ENCODE measurements around the gene TDRD12.
"Not testable (repeated sequence)": the region's sequence is repeated elsewhere in the genome, so short reads cannot be mapped to it uniquely, and the experiment has no call there.

DNA sequence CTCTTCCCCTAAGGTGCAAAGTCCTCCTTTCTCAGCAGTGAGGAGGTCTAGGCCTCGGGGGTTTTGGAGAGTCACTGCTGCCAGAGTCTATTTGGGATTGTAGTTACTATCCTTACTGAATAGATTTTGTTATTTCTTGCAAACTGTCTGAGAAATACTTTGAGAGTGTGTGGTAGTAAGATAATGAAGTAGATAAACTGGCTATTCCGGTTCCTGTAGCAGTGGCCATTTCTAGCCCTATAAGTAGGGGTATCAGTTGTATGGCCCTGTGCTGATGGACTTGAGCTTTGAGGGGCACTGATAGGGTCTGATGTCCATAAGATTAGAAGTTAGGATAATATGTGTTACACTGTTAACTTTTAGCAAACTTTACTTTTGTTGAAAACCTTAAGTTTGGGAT lies 25.3 kb upstream of the TDRD12 start:
- TF ChIP-seq, protein P1, sequence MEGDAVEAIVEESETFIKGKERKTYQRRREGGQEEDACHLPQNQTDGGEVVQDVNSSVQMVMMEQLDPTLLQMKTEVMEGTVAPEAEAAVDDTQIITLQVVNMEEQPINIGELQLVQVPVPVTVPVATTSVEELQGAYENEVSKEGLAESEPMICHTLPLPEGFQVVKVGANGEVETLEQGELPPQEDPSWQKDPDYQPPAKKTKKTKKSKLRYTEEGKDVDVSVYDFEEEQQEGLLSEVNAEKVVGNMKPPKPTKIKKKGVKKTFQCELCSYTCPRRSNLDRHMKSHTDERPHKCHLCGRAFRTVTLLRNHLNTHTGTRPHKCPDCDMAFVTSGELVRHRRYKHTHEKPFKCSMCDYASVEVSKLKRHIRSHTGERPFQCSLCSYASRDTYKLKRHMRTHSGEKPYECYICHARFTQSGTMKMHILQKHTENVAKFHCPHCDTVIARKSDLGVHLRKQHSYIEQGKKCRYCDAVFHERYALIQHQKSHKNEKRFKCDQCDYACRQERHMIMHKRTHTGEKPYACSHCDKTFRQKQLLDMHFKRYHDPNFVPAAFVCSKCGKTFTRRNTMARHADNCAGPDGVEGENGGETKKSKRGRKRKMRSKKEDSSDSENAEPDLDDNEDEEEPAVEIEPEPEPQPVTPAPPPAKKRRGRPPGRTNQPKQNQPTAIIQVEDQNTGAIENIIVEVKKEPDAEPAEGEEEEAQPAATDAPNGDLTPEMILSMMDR (conservative IDR thresholded peaks at IDR 0.05; ENCODE audit: low read depth in 2 of 2), result not testable (repeated sequence)
- not testable (repeated sequence) for TF ChIP-seq POLR2AphosphoS5 (IDR thresholded peaks at IDR 0.05; ENCODE audit: low read depth); EZH2 (IDR thresholded peaks at IDR 0.05; ENCODE audit: low read depth, unreplicated experiment); CREB1 (CRISPR knock-in tag; IDR thresholded peaks at IDR 0.05; ENCODE audit: low read depth); JUNB (IDR thresholded peaks at IDR 0.05; ENCODE audit: unreplicated experiment); EZH2phosphoT487 (IDR thresholded peaks at IDR 0.05; ENCODE audit: unreplicated experiment); ZNF331 (CRISPR knock-in tag; IDR thresholded peaks at IDR 0.05; ENCODE audit: low read depth); STAT1 (IDR thresholded peaks at IDR 0.05; ENCODE audit: unreplicated experiment); ZNF114 (CRISPR knock-in tag; IDR thresholded peaks at IDR 0.05)
- TF ChIP-seq, protein P2, sequence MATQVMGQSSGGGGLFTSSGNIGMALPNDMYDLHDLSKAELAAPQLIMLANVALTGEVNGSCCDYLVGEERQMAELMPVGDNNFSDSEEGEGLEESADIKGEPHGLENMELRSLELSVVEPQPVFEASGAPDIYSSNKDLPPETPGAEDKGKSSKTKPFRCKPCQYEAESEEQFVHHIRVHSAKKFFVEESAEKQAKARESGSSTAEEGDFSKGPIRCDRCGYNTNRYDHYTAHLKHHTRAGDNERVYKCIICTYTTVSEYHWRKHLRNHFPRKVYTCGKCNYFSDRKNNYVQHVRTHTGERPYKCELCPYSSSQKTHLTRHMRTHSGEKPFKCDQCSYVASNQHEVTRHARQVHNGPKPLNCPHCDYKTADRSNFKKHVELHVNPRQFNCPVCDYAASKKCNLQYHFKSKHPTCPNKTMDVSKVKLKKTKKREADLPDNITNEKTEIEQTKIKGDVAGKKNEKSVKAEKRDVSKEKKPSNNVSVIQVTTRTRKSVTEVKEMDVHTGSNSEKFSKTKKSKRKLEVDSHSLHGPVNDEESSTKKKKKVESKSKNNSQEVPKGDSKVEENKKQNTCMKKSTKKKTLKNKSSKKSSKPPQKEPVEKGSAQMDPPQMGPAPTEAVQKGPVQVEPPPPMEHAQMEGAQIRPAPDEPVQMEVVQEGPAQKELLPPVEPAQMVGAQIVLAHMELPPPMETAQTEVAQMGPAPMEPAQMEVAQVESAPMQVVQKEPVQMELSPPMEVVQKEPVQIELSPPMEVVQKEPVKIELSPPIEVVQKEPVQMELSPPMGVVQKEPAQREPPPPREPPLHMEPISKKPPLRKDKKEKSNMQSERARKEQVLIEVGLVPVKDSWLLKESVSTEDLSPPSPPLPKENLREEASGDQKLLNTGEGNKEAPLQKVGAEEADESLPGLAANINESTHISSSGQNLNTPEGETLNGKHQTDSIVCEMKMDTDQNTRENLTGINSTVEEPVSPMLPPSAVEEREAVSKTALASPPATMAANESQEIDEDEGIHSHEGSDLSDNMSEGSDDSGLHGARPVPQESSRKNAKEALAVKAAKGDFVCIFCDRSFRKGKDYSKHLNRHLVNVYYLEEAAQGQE (IDR thresholded peaks at IDR 0.05; ENCODE audit: unreplicated experiment), result not testable (repeated sequence)
- TF ChIP-seq, protein P3, sequence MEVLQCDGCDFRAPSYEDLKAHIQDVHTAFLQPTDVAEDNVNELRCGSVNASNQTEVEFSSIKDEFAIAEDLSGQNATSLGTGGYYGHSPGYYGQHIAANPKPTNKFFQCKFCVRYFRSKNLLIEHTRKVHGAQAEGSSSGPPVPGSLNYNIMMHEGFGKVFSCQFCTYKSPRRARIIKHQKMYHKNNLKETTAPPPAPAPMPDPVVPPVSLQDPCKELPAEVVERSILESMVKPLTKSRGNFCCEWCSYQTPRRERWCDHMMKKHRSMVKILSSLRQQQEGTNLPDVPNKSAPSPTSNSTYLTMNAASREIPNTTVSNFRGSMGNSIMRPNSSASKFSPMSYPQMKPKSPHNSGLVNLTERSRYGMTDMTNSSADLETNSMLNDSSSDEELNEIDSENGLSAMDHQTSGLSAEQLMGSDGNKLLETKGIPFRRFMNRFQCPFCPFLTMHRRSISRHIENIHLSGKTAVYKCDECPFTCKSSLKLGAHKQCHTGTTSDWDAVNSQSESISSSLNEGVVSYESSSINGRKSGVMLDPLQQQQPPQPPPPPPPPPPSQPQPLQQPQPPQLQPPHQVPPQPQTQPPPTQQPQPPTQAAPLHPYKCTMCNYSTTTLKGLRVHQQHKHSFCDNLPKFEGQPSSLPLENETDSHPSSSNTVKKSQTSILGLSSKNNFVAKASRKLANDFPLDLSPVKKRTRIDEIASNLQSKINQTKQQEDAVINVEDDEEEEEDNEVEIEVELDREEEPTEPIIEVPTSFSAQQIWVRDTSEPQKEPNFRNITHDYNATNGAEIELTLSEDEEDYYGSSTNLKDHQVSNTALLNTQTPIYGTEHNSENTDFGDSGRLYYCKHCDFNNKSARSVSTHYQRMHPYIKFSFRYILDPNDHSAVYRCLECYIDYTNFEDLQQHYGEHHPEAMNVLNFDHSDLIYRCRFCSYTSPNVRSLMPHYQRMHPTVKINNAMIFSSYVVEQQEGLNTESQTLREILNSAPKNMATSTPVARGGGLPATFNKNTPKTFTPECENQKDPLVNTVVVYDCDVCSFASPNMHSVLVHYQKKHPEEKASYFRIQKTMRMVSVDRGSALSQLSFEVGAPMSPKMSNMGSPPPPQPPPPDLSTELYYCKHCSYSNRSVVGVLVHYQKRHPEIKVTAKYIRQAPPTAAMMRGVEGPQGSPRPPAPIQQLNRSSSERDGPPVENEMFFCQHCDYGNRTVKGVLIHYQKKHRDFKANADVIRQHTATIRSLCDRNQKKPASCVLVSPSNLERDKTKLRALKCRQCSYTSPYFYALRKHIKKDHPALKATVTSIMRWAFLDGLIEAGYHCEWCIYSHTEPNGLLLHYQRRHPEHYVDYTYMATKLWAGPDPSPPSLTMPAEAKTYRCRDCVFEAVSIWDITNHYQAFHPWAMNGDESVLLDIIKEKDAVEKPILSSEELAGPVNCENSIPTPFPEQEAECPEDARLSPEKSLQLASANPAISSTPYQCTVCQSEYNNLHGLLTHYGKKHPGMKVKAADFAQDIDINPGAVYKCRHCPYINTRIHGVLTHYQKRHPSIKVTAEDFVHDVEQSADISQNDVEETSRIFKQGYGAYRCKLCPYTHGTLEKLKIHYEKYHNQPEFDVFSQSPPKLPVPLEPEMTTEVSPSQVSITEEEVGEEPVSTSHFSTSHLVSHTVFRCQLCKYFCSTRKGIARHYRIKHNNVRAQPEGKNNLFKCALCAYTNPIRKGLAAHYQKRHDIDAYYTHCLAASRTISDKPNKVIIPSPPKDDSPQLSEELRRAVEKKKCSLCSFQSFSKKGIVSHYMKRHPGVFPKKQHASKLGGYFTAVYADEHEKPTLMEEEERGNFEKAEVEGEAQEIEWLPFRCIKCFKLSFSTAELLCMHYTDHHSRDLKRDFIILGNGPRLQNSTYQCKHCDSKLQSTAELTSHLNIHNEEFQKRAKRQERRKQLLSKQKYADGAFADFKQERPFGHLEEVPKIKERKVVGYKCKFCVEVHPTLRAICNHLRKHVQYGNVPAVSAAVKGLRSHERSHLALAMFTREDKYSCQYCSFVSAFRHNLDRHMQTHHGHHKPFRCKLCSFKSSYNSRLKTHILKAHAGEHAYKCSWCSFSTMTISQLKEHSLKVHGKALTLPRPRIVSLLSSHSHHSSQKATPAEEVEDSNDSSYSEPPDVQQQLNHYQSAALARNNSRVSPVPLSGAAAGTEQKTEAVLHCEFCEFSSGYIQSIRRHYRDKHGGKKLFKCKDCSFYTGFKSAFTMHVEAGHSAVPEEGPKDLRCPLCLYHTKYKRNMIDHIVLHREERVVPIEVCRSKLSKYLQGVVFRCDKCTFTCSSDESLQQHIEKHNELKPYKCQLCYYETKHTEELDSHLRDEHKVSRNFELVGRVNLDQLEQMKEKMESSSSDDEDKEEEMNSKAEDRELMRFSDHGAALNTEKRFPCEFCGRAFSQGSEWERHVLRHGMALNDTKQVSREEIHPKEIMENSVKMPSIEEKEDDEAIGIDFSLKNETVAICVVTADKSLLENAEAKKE (CRISPR knock-in tag; IDR thresholded peaks at IDR 0.05), result not testable (repeated sequence)
- TF ChIP-seq, protein P4, sequence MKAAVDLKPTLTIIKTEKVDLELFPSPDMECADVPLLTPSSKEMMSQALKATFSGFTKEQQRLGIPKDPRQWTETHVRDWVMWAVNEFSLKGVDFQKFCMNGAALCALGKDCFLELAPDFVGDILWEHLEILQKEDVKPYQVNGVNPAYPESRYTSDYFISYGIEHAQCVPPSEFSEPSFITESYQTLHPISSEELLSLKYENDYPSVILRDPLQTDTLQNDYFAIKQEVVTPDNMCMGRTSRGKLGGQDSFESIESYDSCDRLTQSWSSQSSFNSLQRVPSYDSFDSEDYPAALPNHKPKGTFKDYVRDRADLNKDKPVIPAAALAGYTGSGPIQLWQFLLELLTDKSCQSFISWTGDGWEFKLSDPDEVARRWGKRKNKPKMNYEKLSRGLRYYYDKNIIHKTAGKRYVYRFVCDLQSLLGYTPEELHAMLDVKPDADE (IDR thresholded peaks at IDR 0.05), result not testable (repeated sequence)
